GM21723 (cell line): ENCODE measurements around the gene MRM1.
"Not testable (repeated sequence)": the region's sequence is repeated elsewhere in the genome, so short reads cannot be mapped to it uniquely, and the experiment has no call there.

Experiments
- ATAC-seq: cut with Tn5 transposase; IDR thresholded peaks from one replicate; pipeline ENCODE4 v1.9.1; 2021; ENCODE audit warnings: mild to moderate bottlenecking, moderate library complexity; ENCODE audit not compliant: unreplicated experiment

MRM1 gene

DNA sequence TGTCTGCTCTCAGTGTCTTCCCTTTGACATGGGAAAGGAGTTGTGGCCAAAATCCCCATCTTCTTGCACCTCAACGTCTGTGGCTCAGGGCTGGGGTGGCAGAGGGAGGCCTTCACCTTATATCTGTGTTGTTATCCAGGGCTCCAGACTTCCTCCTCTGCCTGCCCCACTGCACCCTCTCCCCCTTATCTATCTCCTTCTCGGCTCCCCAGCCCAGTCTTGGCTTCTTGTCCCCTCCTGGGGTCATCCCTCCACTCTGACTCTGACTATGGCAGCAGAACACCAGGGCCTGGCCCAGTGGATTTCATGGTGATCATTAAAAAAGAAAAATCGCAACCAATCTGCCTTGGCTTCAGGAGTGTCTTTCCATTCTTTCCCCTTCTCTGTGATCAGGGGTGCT, 918 bp upstream of the MRM1 start:
- ATAC-seq: no peak

GRCh38 chr17:36600936-36601302, 464 bp upstream of the MRM1 start:
- ATAC-seq: peak; percentile 9

- ATAC-seq: peak; percentile 25
Observed at GRCh38 chr17:36602030-36602748, 806 bp downstream of the MRM1 start.

- no peak for ATAC-seq
Observed at GRCh38 chr17:36602924-36603384, 1.6 kb downstream of the MRM1 start.

DNA sequence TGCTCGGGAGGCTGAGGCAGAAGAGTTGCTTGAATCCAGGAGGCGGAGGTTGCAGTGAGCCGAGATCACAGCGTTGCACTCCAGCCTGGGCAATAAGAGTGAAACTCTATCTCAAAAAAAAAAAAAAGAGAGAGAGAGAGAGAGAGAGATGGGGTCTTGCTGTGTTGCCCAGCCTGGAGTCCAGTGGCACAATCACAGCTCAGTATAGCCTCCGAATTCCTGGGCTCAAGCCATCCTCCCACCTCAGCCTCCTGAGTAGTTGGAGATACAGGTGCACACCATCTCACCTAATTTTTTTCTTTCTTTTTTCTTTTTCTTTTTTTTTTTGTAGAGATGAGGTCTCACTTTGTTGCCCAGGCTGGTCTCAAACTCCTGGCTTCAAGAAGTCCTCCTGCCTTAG, 3.6 kb downstream of the MRM1 start:
- ATAC-seq: not testable (repeated sequence)

- ATAC-seq: no peak
Observed at GRCh38 chr17:36608280-36608679, 6.9 kb downstream of the MRM1 start.

- ATAC-seq: no peak
Observed at GRCh38 chr17:36608794-36609497, 7.6 kb downstream of the MRM1 start.

DNA sequence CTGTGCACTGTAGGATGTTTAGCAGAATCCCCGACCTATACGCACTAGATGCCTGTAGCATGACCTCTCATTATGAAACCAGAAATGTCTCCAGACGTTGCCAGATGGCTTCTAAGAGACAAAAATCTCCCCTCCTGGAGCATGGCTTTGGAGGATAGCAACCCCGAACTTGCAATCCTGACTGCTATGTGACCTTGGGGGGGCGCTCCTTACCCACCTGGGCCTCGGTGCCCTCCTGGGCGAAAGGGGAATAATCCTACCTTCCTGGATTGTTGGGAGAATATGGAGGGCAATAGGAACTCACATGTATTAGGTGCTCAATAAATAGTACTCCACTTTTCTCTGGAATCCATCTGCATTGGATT, 8.1 kb downstream of the MRM1 start:
- no peak for ATAC-seq

DNA sequence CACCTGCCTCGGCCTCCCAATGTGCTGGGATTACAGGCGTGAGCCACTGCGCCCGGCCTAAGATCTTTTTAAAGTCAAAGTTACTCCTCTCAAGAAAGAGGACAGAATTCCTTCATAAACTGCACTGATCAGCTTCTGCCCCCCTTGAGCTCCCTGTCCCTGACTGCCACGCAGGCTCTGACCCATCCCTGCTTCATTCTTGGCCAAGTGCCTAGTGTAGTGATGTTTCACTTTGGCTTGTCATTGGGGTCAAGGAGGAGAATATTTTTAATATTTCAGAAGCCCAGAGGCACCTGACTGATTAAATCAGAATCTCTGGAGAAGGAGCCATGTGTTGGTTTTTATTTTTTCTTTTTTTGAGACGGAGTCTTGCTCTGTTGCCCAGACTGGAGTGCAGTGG, 9.1 kb downstream of the MRM1 start:
- ATAC-seq: no peak

DNA sequence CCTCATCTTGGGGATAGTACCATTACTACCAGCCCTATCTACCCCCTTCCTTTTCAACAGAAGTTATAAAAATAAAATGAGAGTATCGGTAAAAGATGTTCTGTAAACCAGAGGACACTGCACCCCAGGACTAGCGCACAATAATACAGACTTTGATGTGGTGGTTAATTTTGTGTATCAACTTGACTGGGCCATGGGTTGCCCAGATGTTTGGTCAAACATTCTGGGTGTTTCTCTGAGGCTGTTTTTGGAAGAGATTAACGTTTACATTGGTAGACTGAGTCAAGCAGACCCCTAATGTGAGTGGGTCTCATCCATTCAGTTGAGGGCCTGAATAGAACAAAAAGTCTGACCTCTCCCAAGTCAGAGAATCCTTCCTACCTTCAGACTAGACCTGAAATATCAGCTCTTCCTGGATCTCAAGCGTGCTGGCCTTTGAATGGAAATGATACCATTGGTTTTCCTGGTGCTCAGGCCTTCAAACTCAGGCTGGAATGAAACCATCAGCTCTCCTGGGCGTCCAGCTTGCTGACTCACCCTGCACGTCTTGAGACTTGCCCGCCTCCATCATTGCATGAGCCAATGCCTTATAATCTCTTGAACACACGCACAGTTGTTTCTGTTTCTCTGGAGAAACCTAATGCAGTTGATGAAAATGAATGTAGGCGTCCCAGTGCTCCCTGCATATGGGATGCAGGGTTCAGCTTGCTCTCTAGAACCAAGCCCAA, 10.1 kb downstream of the MRM1 start:
- ATAC-seq: no peak

GRCh38 chr17:36612323-36612722, 10.9 kb downstream of the MRM1 start:
- no peak for ATAC-seq

DNA sequence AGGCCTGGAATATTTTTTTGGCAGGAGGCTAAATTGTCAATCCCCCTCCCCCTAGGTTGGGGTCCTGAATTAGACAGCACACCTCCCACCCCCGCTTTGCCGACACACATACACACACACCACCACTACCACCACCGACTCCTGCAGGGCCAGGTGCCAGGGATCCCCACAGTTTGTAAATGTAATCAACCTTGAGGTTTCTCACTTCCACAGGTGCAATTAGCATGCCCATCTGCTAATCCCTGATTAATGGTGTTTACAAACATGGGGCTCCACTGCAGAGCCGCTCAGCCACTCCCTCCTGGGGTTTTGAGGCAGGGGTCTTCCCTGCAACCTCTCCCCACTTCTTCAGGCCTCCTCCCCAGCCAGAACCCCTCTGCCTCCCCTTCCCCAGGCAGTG, 11.8 kb downstream of the MRM1 start:
- no peak for ATAC-seq

DNA sequence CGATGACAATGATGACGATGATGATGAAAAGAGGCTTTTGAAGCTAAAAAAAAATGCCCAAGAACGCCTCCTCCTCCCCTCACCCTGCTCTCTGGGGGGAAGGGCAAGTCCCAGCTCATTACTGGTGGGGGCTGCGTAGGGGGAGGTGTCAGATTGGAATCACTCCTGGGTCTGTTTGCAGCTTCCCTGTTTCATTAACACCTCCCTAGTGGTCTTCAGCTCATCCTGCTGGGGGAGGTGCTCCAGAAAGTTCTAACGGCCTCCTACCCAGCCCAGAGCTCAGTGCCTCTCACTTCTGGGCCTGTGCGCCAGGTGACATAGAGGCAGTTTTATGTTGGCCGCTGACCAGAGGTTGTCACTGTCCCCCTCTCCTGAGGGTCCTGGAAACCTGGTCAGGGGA, 12.7 kb downstream of the MRM1 start:
- ATAC-seq: no peak

DNA sequence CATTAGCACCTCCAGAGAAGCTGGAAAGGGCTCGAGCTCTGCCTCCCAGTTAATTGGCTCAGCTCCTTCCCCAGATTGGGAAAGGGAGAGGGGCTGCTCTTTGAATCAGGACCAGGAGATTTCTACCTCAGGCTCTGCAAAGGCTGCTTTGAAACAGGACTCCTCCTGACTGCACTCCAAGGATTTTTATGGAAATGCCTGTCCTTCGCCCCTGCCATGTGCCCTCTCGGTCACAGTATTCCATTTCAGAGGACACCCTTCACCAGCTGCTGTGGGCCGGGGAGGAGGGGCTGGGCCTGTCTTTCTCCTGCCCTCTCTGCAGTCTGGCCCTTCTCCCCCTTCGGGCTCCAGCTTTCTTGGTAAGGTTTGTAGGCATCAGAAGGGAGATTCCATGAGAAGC, 13.6 kb downstream of the MRM1 start:
- no peak for ATAC-seq

GRCh38 chr17:36616061-36617029, 15.0 kb downstream of the MRM1 start:
- no peak for ATAC-seq

GRCh38 chr17:36617773-36618172, 16.4 kb downstream of the MRM1 start:
- no peak for ATAC-seq

DNA sequence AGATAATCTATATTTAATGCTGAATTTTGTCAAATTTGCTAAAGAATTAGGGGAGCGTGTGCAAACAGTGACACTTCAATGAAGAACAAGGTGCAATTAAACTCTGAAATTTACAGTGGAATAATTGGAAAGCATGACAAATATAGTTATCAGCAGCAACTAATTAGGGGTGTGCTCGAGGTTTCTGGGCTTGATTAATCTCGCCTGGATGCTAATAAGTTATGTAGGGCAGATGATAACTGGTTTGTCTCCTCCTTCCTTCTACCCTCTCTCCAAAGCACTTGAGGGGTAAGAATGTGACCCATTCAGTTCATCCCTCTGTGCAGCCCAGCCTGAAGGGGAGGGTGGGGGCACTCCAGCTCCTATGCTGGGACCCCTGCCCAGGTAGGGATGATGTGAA, 21.9 kb downstream of the MRM1 start:
- ATAC-seq: no peak

- ATAC-seq: no peak
Observed at GRCh38 chr17:36625188-36625587, 23.8 kb downstream of the MRM1 start.

DNA sequence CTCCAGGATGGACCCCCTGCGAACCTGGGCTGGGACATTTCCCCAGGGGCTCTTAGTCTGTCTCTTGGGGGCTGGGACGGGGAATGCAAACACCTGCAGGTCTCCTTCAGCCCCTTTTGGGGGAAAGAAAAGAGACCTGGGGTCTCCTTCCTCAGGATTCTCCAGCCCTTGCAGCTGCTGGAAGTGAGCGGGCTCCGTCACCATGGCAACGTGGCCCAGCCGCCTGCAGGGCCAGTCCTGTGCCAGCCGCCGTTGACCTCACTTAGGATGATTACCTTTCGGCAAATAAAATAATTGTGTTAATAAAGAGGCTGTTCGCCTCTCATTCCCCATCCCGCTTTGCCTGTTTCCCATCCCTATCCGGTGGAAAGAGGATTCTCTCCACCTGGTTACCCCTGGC, 25.7 kb downstream of the MRM1 start:
- ATAC-seq: no peak

DNA sequence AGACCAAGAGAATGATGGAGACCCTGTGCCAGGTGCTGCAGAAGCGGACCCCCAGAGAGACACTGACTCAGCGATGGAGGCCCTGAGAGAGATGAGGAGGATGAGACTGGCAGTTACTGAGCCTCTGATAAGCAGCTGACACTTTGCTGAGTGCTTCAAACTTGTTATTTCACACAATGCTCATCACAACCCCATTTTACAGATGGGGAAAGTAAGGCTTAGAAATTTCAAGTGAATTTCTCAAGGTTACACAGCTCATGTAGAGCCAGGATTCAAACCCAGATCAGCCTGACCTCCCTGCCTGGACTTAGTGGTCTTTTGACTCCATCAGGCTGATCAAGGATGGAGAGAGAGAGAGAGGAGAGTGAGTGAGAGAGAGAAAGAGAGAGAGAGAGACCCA, 27.2 kb downstream of the MRM1 start:
- no peak for ATAC-seq
